GM23248 (cell line): ENCODE measurements around the gene CTBP2.

Source experiments
- EZH2 ChIP-seq: fragments of 200-600 bp; sonication (generic); IDR thresholded peaks from 2 replicates; pipeline ENCODE4 v1.6.1; 2018; ENCODE audit warnings: antibody characterized with exemption, mild to moderate bottlenecking; ENCODE audit not compliant: insufficient read depth, poor library complexity, severe bottlenecking
- EZH2phosphoT487 ChIP-seq: fragments of 200-600 bp; sonication (generic); IDR thresholded peaks from 2 replicates; pipeline ENCODE4 v1.6.1; 2018; ENCODE audit warnings: antibody characterized with exemption, moderate library complexity, mild to moderate bottlenecking, low read depth; ENCODE audit not compliant: insufficient read depth

- TF ChIP-seq EZH2phosphoT487 (no peak), EZH2 (no peak)
These were observed 97.5 kb downstream of the CTBP2 start for GRCh38 chr10:125062914-125063230.
